IMR-90 (cell line): ENCODE results near the gene NKD1.

Experiments used
- BHLHE40 ChIP-seq: fragments of 150-350 bp; IDR thresholded peaks from 2 replicates; pipeline ENCODE4 v1.6.1; 2016; ENCODE audit warnings: mild to moderate bottlenecking, low read depth, low read length
- CEBPB ChIP-seq: IDR thresholded peaks from 2 replicates; pipeline ENCODE4 v1.6.1; 2012; ENCODE audit warnings: low read depth, low read length, improper control_type of control experiment
- FOS ChIP-seq: fragments of 150-350 bp; IDR thresholded peaks from 2 replicates; pipeline ENCODE4 v1.6.1; 2016; ENCODE audit warnings: low read depth, low read length
- MAFK ChIP-seq: IDR thresholded peaks from 2 replicates; pipeline ENCODE4 v1.6.1; 2012; ENCODE audit warnings: low read depth, low read length, improper control_type of control experiment
- POLR2A ChIP-seq: IDR thresholded peaks from 2 replicates; pipeline ENCODE4 v1.6.1; 2012; ENCODE audit warnings: mild to moderate bottlenecking, low read depth, low read length
- RAD21 ChIP-seq: IDR thresholded peaks from 2 replicates; pipeline ENCODE4 v1.6.1; 2012; ENCODE audit warnings: low read length, improper control_type of control experiment
- RCOR1 ChIP-seq: IDR thresholded peaks from 2 replicates; pipeline ENCODE4 v1.6.1; 2012; ENCODE audit warnings: mild to moderate bottlenecking, low read length, improper control_type of control experiment; ENCODE audit not compliant: insufficient replicate concordance
- RFX5 ChIP-seq: IDR thresholded peaks from 2 replicates; pipeline ENCODE4 v1.8.0; 2012; ENCODE audit warnings: low read depth, mild to moderate bottlenecking, low read length, moderate library complexity
- SMC3 ChIP-seq: fragments of 150-350 bp; IDR thresholded peaks from 2 replicates; pipeline ENCODE4 v1.6.1; 2016; ENCODE audit warnings: low read depth, mild to moderate bottlenecking, antibody characterized with exemption, low read length, moderate library complexity
- TF ChIP-seq, protein P1 (sequence below): conservative IDR thresholded peaks from 2 replicates; pipeline ENCODE4 v1.5.1; 2012; ENCODE audit warnings: mild to moderate bottlenecking, low read depth, low read length, improper control_type of control experiment
- TF ChIP-seq, protein P2 (sequence below): fragments of 150-350 bp; IDR thresholded peaks from 2 replicates; pipeline ENCODE4 v1.6.1; 2017; ENCODE audit warnings: mild to moderate bottlenecking, antibody characterized with exemption, low read length, low read depth
- TF ChIP-seq, protein P3 (sequence below): fragments of 150-350 bp; IDR thresholded peaks from 2 replicates; pipeline ENCODE4 v1.6.1; 2016; ENCODE audit warnings: low read depth, mild to moderate bottlenecking, low read length, moderate library complexity, borderline replicate concordance

DNA sequence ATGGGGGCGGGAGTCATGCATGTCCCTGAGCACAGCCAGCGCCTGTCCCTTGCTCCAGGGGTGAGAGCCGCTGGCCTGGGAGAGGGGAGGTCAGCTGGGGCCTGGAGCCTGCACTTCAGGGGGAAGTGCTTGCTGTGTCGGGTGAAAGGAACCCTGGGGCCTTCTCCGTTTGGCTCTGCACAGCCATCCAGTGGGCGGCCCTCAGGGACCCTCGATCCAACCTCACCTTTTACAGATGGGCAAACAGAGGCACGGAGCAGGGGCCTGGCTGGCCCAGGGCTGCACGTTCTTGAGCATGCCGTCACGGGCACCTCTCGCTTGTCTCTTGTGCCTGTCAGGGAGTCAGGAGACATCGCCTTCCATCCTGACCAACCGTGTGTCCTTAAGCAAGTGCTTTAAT lies 131.1 kb downstream of the NKD1 start:
- TF ChIP-seq RCOR1 = no peak
- TF ChIP-seq, protein P1, sequence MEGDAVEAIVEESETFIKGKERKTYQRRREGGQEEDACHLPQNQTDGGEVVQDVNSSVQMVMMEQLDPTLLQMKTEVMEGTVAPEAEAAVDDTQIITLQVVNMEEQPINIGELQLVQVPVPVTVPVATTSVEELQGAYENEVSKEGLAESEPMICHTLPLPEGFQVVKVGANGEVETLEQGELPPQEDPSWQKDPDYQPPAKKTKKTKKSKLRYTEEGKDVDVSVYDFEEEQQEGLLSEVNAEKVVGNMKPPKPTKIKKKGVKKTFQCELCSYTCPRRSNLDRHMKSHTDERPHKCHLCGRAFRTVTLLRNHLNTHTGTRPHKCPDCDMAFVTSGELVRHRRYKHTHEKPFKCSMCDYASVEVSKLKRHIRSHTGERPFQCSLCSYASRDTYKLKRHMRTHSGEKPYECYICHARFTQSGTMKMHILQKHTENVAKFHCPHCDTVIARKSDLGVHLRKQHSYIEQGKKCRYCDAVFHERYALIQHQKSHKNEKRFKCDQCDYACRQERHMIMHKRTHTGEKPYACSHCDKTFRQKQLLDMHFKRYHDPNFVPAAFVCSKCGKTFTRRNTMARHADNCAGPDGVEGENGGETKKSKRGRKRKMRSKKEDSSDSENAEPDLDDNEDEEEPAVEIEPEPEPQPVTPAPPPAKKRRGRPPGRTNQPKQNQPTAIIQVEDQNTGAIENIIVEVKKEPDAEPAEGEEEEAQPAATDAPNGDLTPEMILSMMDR = no peak
- TF ChIP-seq, protein P2, sequence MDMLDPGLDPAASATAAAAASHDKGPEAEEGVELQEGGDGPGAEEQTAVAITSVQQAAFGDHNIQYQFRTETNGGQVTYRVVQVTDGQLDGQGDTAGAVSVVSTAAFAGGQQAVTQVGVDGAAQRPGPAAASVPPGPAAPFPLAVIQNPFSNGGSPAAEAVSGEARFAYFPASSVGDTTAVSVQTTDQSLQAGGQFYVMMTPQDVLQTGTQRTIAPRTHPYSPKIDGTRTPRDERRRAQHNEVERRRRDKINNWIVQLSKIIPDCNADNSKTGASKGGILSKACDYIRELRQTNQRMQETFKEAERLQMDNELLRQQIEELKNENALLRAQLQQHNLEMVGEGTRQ = no peak
- TF ChIP-seq SMC3 = no peak
- TF ChIP-seq POLR2A = no peak
- TF ChIP-seq CEBPB = no peak
- no peak for TF ChIP-seq MAFK
- TF ChIP-seq, protein P3, sequence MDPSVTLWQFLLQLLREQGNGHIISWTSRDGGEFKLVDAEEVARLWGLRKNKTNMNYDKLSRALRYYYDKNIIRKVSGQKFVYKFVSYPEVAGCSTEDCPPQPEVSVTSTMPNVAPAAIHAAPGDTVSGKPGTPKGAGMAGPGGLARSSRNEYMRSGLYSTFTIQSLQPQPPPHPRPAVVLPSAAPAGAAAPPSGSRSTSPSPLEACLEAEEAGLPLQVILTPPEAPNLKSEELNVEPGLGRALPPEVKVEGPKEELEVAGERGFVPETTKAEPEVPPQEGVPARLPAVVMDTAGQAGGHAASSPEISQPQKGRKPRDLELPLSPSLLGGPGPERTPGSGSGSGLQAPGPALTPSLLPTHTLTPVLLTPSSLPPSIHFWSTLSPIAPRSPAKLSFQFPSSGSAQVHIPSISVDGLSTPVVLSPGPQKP = no peak
- no peak for TF ChIP-seq RAD21
- no peak for TF ChIP-seq BHLHE40
- TF ChIP-seq RFX5 = no peak
- no peak for TF ChIP-seq FOS
